WTC11 (cell line): Measurements from ENCODE around the gene CACNB3. TPM values are rescaled to one million over a fixed set of nuclear protein-coding genes. Genes with fewer than 3 reads are reported as not detected.

Source experiments
- ATAC-seq: fragments of 200-7000 bp; cut with Tn5 transposase; 2 replicates; pipeline ENCODE4 v1.10.0; 2021; ENCODE audit warnings: mild to moderate bottlenecking, moderate library complexity
- CTCF ChIA-PET: fragments of 300-600 bp; sonication (Branson Sonifier 250); formaldehyde crosslinking; loops from one replicate; lab custom pipeline; 2021; ENCODE audit warnings: antibody characterized with exemption; lab: Charles Lee
- POLR2A ChIA-PET: fragments of 350-600 bp; sonication (Branson Sonifier 250); formaldehyde crosslinking; loops from one replicate; lab custom pipeline; 2021; ENCODE audit warnings: antibody characterized with exemption; lab: Charles Lee
- DNase-seq: peaks from one replicate; pipeline ENCODE4 v3.0.0; 2021; ENCODE audit warnings: low spot score
- H3K27ac Mint-ChIP-seq: 2 replicates; pipeline ENCODE4 v1.8.0; 2021; ENCODE audit warnings: mixed read lengths
- H3K27me3 Mint-ChIP-seq: 2 replicates; pipeline ENCODE4 v1.8.0; 2021; ENCODE audit warnings: low read depth, mild to moderate bottlenecking, moderate library complexity, mixed read lengths
- H3K36me3 Mint-ChIP-seq: 2 replicates; pipeline ENCODE4 v1.8.0; 2021; ENCODE audit warnings: mixed read lengths
- H3K4me1 Mint-ChIP-seq: 2 replicates; pipeline ENCODE4 v1.8.0; 2022; ENCODE audit warnings: mixed read lengths
- H3K4me3 Mint-ChIP-seq: 2 replicates; pipeline ENCODE4 v1.8.0; 2021; ENCODE audit warnings: mild to moderate bottlenecking, moderate library complexity, mixed read lengths
- H3K9me3 Mint-ChIP-seq: 2 replicates; pipeline ENCODE4 v1.8.0; 2021; ENCODE audit warnings: mixed read lengths
- ELF4 ChIP-seq: sonication (generic); formaldehyde crosslinking; IDR thresholded peaks from 2 replicates; pipeline ENCODE4 v1.8.1; 2022; ENCODE audit warnings: low read depth, mild to moderate bottlenecking, moderate library complexity, missing genetic modification reagents
- ETV6 ChIP-seq: sonication (generic); formaldehyde crosslinking; IDR thresholded peaks from 2 replicates; pipeline ENCODE4 v1.8.1; 2022; ENCODE audit warnings: mild to moderate bottlenecking, missing genetic modification reagents
- FOXP1 ChIP-seq: sonication (generic); formaldehyde crosslinking; IDR thresholded peaks from 2 replicates; pipeline ENCODE4 v1.8.0; 2022; ENCODE audit warnings: missing genetic modification reagents, mild to moderate bottlenecking, moderate library complexity, borderline replicate concordance
- HMGA2 ChIP-seq: fragments of 250-450 bp; sonication (Bioruptor Pico); IDR thresholded peaks from 2 replicates; pipeline ENCODE4 v1.4.0; 2021; ENCODE audit warnings: mild to moderate bottlenecking, moderate library complexity
- IRF2 ChIP-seq: sonication (generic); formaldehyde crosslinking; IDR thresholded peaks from 2 replicates; pipeline ENCODE4 v1.8.0; 2022; ENCODE audit warnings: low read depth, missing genetic modification reagents, borderline replicate concordance
- JAZF1 ChIP-seq: fragments of 250-450 bp; sonication (Bioruptor Pico); IDR thresholded peaks from 2 replicates; pipeline ENCODE4 v1.9.0; 2021; ENCODE audit warnings: moderate library complexity, mild to moderate bottlenecking, inconsistent platforms
- KAT7 ChIP-seq: sonication (generic); formaldehyde crosslinking; IDR thresholded peaks from 2 replicates; pipeline ENCODE4 v1.8.1; 2023; ENCODE audit warnings: missing genetic modification reagents, mild to moderate bottlenecking, borderline replicate concordance
- MYBL2 ChIP-seq: sonication (generic); formaldehyde crosslinking; IDR thresholded peaks from 2 replicates; pipeline ENCODE4 v1.8.1; 2023; ENCODE audit warnings: mild to moderate bottlenecking, moderate library complexity, missing genetic modification reagents
- RORB ChIP-seq: fragments of 250-450 bp; sonication (Bioruptor Pico); IDR thresholded peaks from 2 replicates; pipeline ENCODE4 v1.9.0; 2021; ENCODE audit warnings: mild to moderate bottlenecking
- SOX15 ChIP-seq: fragments of 250-450 bp; sonication (Bioruptor Pico); IDR thresholded peaks from 2 replicates; pipeline ENCODE4 v1.9.0; 2021; ENCODE audit warnings: mild to moderate bottlenecking
- TEAD1 ChIP-seq: sonication (generic); formaldehyde crosslinking; IDR thresholded peaks from 2 replicates; pipeline ENCODE4 v1.8.0; 2022; ENCODE audit warnings: mild to moderate bottlenecking, missing genetic modification reagents
- ZNF138 ChIP-seq: sonication (generic); formaldehyde crosslinking; conservative IDR thresholded peaks from 2 replicates; pipeline ENCODE4 v1.8.1; 2022; ENCODE audit warnings: mild to moderate bottlenecking, moderate library complexity, missing genetic modification reagents
- ZNF232 ChIP-seq: sonication (generic); formaldehyde crosslinking; IDR thresholded peaks from 2 replicates; pipeline ENCODE4 v1.8.0; 2022; ENCODE audit warnings: mild to moderate bottlenecking, missing genetic modification reagents
- ZNF416 ChIP-seq: fragments of 250-450 bp; sonication (Bioruptor Pico); IDR thresholded peaks from 2 replicates; pipeline ENCODE4 v1.9.0; 2021; ENCODE audit warnings: mild to moderate bottlenecking, inconsistent platforms
- total RNA-seq: library from RNA; stranded (reverse); gene quantifications from 3 replicates; pipeline ENCODE4 v1.2.3, GENCODE V29; 2021
- TF ChIP-seq, protein P1 (sequence below): fragments of 200-600 bp; IDR thresholded peaks from 2 replicates; pipeline ENCODE4 v1.8.0; 2022; ENCODE audit warnings: antibody characterized with exemption
- TF ChIP-seq, protein P2 (sequence below): fragments of 250-450 bp; sonication (Bioruptor Pico); IDR thresholded peaks from 2 replicates; pipeline ENCODE4 v1.8.0; 2021; ENCODE audit warnings: mild to moderate bottlenecking
- TF ChIP-seq, protein P3 (sequence below): sonication (generic); formaldehyde crosslinking; IDR thresholded peaks from 2 replicates; pipeline ENCODE4 v1.8.1; 2022; ENCODE audit warnings: low read depth, mild to moderate bottlenecking, moderate library complexity, missing genetic modification reagents, borderline replicate concordance
- TF ChIP-seq, protein P4 (sequence below): sonication (generic); formaldehyde crosslinking; IDR thresholded peaks from 2 replicates; pipeline ENCODE4 v1.8.1; 2023; ENCODE audit warnings: mild to moderate bottlenecking, missing genetic modification reagents
- TF ChIP-seq, protein P5 (sequence below): fragments of 250-450 bp; sonication (Bioruptor Pico); IDR thresholded peaks from 2 replicates; pipeline ENCODE4 v2.1.2; 2022; ENCODE audit warnings: mild to moderate bottlenecking, moderate library complexity
- TF ChIP-seq, protein P6 (sequence below): sonication (generic); formaldehyde crosslinking; IDR thresholded peaks from 2 replicates; pipeline ENCODE4 v1.8.1; 2022; ENCODE audit warnings: mild to moderate bottlenecking, missing genetic modification reagents, moderate library complexity, borderline replicate concordance

Gene CACNB3
- total RNA-seq, 1 experiment from 2014 or later: 17.0 TPM

DNA sequence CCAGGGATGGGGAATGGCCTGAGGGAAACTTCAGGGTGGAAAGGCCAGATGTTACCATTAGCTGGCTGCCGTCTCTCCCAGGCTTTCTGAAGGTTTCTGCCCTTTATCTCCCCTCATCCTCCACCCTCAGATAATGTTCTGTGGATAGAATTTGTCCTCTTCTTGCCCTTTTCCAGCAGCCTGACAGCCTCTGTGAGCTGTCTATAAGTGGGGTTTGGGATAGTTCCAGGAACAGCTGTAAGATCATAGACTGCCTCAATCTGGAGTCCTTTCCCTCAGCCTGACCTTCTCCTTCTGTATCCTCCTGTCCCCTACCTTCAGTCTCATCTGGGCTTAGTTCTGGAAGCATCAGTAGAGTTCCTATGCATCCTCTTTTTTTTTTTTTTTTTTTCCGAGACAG, 50.2 kb downstream of the CACNB3 start (continued):
- TF ChIP-seq, protein P1, sequence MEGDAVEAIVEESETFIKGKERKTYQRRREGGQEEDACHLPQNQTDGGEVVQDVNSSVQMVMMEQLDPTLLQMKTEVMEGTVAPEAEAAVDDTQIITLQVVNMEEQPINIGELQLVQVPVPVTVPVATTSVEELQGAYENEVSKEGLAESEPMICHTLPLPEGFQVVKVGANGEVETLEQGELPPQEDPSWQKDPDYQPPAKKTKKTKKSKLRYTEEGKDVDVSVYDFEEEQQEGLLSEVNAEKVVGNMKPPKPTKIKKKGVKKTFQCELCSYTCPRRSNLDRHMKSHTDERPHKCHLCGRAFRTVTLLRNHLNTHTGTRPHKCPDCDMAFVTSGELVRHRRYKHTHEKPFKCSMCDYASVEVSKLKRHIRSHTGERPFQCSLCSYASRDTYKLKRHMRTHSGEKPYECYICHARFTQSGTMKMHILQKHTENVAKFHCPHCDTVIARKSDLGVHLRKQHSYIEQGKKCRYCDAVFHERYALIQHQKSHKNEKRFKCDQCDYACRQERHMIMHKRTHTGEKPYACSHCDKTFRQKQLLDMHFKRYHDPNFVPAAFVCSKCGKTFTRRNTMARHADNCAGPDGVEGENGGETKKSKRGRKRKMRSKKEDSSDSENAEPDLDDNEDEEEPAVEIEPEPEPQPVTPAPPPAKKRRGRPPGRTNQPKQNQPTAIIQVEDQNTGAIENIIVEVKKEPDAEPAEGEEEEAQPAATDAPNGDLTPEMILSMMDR: no peak
- TF ChIP-seq ZNF138 (CRISPR knock-in tag): no peak
- TF ChIP-seq ELF4 (CRISPR knock-in tag): no peak
- TF ChIP-seq RORB: no peak
- TF ChIP-seq, protein P2, sequence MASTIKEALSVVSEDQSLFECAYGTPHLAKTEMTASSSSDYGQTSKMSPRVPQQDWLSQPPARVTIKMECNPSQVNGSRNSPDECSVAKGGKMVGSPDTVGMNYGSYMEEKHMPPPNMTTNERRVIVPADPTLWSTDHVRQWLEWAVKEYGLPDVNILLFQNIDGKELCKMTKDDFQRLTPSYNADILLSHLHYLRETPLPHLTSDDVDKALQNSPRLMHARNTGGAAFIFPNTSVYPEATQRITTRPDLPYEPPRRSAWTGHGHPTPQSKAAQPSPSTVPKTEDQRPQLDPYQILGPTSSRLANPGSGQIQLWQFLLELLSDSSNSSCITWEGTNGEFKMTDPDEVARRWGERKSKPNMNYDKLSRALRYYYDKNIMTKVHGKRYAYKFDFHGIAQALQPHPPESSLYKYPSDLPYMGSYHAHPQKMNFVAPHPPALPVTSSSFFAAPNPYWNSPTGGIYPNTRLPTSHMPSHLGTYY (CRISPR knock-in tag): no peak
- no peak for TF ChIP-seq TEAD1 (CRISPR knock-in tag)
- TF ChIP-seq HMGA2 (CRISPR knock-in tag): no peak
- no peak for TF ChIP-seq MYBL2

DNA sequence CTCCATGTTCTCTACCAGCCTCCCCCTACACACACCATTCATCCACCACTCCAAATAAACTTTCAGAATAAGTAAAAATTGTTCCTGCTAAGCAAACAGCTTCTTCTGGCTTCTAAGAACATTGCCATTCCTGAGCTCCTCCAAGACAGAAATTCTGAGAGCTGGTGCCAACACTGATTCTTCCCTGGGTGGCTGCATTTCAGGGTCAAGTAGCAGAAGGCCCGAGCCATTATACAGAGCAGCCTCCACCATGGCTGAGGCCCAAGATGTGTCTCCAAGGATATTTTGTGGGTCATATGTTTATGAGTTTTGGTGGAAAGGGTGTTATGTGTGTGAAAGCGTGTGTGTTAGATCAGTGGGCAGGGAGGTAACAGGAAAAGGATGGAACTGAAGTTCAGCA, 50.9 kb downstream of the CACNB3 start:
- DNase-seq (no peak), ATAC-seq (no peak)
- Mint-ChIP-seq H3K4me1 (peaks cover 22% of the 10 kb centered on the region), H3K4me3 (no peak overlapping the region), H3K27me3 (peaks cover 6% of the 10 kb centered on the region; the same call in 1 of the 2 replicates), H3K27ac (no peak overlapping the region), H3K9me3 (no peaks in the 10 kb centered on the region), H3K36me3 (no peaks in the 10 kb centered on the region)
- ChIA-PET CTCF (interaction anchor here (1.2 to 8.3 kb wide), 4 partner anchors 15 to 119 kb away, joined by 8 to 134 read pairs (median 24); partner anchors contain the start of gene DDX23), POLR2A (interaction anchor here (0.6 kb wide), 1 partner anchor 17 kb away, joined by 3 read pairs; the partner anchor contains the start of gene DDX23)
- TF ChIP-seq ETV6 (CRISPR knock-in tag) (no peak), SOX15 (CRISPR knock-in tag) (no peak), FOXP1 (CRISPR knock-in tag) (no peak), ZNF232 (CRISPR knock-in tag) (no peak), KAT7 (no peak), JAZF1 (no peak), IRF2 (CRISPR knock-in tag) (no peak), ZNF416 (no peak)
- TF ChIP-seq, protein P3, sequence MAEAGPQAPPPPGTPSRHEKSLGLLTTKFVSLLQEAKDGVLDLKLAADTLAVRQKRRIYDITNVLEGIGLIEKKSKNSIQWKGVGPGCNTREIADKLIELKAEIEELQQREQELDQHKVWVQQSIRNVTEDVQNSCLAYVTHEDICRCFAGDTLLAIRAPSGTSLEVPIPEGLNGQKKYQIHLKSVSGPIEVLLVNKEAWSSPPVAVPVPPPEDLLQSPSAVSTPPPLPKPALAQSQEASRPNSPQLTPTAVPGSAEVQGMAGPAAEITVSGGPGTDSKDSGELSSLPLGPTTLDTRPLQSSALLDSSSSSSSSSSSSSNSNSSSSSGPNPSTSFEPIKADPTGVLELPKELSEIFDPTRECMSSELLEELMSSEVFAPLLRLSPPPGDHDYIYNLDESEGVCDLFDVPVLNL (CRISPR knock-in tag): no peak
- TF ChIP-seq, protein P4, sequence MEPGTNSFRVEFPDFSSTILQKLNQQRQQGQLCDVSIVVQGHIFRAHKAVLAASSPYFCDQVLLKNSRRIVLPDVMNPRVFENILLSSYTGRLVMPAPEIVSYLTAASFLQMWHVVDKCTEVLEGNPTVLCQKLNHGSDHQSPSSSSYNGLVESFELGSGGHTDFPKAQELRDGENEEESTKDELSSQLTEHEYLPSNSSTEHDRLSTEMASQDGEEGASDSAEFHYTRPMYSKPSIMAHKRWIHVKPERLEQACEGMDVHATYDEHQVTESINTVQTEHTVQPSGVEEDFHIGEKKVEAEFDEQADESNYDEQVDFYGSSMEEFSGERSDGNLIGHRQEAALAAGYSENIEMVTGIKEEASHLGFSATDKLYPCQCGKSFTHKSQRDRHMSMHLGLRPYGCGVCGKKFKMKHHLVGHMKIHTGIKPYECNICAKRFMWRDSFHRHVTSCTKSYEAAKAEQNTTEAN (CRISPR knock-in tag): no peak
- TF ChIP-seq, protein P5, sequence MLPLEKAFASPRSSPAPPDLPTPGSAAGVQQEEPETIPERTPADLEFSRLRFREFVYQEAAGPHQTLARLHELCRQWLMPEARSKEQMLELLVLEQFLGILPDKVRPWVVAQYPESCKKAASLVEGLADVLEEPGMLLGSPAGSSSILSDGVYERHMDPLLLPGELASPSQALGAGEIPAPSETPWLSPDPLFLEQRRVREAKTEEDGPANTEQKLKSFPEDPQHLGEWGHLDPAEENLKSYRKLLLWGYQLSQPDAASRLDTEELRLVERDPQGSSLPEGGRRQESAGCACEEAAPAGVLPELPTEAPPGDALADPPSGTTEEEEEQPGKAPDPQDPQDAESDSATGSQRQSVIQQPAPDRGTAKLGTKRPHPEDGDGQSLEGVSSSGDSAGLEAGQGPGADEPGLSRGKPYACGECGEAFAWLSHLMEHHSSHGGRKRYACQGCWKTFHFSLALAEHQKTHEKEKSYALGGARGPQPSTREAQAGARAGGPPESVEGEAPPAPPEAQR: no peak
- TF ChIP-seq, protein P6, sequence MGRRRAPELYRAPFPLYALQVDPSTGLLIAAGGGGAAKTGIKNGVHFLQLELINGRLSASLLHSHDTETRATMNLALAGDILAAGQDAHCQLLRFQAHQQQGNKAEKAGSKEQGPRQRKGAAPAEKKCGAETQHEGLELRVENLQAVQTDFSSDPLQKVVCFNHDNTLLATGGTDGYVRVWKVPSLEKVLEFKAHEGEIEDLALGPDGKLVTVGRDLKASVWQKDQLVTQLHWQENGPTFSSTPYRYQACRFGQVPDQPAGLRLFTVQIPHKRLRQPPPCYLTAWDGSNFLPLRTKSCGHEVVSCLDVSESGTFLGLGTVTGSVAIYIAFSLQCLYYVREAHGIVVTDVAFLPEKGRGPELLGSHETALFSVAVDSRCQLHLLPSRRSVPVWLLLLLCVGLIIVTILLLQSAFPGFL (CRISPR knock-in tag): no peak
